GM18951 (cell line): ENCODE measurements around the gene RET.

Experiments used
- POLR2A ChIP-seq: IDR thresholded peaks from 4 replicates; pipeline ENCODE4 v1.6.1; 2011; ENCODE audit warnings: mild to moderate bottlenecking; ENCODE audit not compliant: insufficient read length, insufficient read depth; ENCODE audit errors: extremely low read depth
- in situ Hi-C: fragments of 300-500 bp; cut with MboI; formaldehyde crosslinking; loops from one replicate; pipeline ENCODE4 v1.12.0; 2022; ENCODE audit warnings: low sequenced_read_pairs, mixed read lengths, inconsistent platforms; ENCODE audit not compliant: unreplicated experiment

The RET gene

DNA sequence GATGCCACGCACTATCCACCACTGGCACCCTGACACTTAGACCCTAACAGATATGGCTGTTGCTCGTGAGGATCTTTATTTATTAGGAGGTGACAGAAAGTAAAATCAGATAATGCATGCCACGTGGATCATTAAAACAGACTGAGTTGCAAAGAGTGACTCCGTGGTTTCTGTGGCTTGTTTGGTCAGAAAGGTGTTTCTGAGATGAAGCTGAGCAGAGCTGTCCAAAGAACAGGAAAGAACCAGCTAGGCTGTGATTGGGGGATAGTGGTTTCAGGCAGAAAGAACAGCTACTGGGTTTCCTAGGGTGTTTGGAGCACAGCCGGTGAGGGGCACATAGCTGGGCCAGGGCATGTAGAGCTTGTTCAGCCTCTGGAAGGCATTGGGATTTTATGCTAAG, 95.8 kb downstream of the RET start:
- no peak for TF ChIP-seq POLR2A
- in situ Hi-C loops = no loop called here

DNA sequence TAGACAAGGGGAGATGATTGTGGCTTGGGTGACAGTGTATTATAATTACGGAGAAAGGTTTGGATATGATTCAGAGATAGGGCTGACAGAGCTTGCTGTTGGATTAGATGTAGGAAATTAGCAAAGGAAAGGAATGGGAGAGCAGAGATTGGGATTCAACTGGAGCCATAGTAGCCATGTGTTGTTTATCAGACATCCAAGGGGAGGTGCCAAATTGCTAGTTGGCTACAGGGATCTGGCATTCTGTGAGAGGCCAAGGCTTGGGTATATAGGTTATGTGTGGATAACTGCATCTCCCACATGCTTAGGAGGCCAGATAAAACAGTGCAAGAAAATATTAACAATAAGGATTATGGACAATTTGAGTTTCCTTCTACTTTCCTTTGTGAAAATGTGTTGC, 96.3 kb downstream of the RET start:
- no peak for TF ChIP-seq POLR2A
- in situ Hi-C loops = no loop called here

DNA sequence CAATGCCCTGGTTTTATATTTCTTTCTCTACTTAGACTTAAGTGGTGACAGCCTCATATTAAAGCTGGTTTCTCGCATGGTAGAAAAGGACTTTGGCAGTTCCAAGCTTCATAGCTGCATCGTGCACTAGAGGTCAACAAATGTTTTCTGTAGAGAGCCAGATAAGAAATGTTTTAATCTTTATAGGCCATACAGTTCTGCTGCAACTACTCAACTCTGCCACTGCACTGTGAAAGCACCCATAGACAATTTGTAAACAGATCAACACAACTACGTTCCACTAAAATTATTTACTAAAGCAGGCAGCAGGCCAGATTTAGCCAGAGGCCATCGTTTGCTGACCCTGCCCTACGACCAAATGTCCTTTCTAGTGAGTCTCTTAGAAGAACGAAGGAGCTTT, 98.1 kb downstream of the RET start:
- in situ Hi-C loops = no loop called here
- no peak for TF ChIP-seq POLR2A

DNA sequence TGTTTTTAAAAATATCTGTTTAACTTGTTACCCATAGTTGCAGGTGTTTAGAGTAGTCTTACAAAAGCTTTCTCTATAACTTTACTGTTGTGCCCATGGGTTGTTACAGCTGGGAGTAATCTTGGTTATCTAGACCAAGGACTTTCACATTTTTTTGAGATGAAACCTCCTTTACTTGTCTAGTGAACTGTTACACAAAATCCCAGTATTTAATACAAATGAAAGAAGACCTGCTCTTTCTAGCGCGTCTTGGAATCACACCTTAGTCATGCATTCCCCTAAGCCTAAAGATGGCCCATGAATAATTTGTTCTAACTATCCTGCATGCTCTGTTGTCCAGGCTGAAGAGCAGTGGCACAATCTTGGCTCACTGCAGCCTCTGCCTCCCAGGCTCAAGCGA, 99.4 kb downstream of the RET start:
- TF ChIP-seq POLR2A = no peak
- in situ Hi-C loops = no loop called here

- in situ Hi-C loops = no loop called here
- no peak for TF ChIP-seq POLR2A
Measured at GRCh38 chr10:43177595-43177994, 100.7 kb downstream of the RET start.
